Stimulated activated CD8-positive, alpha-beta memory T cell treated with anti-CD3 and anti-CD28 coated beads, Interleukin-2, amount 100 ng/mL, for 1 hour (primary cell): ENCODE measurements around the gene CNTNAP5.

Experiments
- DNase-seq, 2 donors: peaks; one replicate each; pipeline ENCODE4 v3.0.0-alpha.2; 2020; ENCODE audit warnings: low read depth in 2 of 2

Gene CNTNAP5

DNA sequence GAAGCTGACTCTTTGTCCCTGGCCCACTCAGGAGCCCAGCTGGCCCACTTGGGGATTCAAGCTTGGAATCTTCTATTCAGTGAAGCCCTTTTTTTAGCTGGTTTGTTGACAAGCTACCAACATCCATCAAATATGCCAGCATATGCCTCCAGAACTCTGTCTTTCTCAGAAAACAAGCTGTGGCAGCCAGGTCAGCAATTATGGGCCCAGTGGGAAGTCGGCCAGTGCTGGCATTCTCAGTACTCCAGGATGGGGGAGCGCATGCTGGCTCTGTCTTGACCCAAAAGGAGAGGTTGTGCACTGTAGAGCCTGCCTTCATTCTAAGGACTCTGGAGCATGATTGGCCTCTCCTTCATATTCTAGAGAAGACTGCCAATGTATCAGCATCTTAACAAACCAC, 401.5 kb downstream of the CNTNAP5 start:
- DNase-seq = no peak

DNA sequence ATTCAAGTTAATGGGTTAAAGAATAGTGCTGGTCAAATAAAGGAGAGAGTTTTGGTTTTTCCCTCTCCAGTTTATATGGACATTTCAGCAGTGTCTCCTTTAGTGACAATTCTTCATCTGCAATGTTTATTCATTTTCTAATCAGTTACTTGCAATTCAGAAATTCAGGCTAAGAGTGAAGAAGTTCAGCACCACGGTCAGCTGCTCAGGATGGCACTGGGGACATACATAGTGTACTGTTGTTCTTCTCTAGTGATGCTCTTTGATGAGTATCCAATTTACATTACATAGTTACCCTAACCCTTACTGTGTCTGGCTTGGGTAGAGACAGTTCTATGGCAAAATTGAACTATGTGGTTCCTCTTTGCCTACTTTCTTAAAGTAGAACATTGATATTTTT, 412.7 kb downstream of the CNTNAP5 start:
- DNase-seq = no peak

DNA sequence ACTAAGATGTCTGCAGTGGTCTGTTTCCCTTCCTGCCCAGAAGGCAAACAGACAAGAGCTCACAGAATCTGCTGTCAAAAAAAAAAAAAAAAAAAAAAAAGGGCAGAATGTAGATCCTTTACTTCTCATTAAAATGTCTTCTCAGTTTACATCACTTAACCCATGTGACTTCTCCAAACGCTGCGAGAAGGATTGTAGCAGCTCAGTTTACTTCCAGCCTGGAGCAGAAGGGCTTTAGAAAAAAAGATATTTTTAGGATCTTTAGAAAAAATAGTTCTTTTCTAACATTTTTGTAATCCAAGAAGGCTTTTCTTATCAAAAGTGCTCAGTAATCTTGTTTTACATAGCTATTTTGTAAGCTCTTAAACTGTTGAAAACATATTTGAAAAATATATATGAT, 425.4 kb downstream of the CNTNAP5 start:
- no peak for DNase-seq

DNA sequence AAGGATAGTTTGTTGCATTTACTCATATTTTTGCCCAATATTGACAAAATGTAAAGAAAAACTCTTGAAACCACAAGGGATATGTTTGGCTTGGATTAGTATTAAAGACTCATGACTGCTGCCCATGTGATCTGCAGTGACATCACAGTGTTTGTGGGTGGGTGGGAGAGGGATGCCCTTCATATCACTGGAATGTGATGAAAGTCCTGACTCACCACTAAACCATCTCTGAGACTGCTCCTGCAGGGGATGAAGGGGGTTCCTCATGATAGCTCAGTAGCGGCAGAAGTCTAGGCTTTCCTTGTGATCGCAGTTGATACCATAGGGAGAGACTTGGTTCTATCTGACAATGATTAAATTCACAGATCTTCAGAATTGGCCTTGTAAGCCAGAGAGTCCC, 451.2 kb downstream of the CNTNAP5 start:
- no peak for DNase-seq

DNA sequence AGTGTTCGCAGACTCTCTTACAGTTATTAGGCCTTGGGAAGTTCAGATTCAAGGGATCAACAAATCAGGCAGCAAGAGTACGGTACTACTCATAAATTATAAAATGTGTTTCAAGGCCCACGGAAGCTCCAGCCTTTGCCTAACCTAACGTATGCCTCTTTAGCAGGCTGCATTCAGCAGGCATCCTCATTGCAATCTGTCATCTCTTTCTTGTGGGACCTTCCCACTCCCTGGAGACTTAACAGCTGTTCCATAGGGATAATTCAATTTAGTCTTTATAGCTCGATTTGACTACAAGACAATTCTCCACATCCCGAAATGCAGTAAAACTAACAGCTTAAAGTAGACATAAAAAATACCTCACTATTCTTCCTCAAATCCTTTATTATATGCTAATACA, 453.7 kb downstream of the CNTNAP5 start:
- no peak for DNase-seq

DNA sequence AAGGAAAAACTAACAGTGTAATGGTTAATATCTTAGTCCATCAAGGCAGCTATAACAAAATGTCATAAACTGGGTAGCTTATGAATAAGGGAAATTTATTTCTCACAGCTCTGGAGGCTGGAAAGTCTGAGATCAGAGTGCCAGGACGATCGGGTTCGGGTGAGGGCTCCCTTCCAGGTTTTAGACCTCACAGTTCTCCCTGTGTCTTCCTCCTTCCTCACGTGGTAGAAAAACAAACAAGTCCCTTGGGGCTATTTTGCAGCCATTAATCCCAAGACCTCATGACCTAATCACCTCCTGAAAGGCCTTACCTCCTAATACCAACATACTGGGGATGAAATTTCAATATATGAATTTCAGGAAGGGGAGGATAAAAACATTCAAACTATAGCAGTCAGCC, 455.9 kb downstream of the CNTNAP5 start:
- DNase-seq = no peak

DNA sequence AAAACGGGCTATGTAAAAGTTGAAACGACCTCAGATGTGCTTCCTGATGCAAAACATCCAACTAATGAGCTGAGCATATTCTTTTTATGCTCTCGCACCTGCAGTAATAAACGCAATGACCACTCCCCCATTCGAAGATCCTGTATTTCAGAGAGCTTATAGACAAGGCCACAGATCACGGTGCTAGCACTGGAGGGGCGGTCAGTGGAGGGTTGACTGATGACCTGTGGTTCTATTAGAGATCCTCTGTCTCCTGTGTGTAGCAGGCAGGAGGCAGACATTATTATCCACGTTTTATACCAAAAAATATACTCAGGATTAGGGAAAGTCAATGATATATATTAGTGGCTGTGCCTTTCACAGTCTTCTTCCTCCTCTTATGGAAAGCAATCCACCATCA, 457.0 kb downstream of the CNTNAP5 start:
- DNase-seq = no peak

DNA sequence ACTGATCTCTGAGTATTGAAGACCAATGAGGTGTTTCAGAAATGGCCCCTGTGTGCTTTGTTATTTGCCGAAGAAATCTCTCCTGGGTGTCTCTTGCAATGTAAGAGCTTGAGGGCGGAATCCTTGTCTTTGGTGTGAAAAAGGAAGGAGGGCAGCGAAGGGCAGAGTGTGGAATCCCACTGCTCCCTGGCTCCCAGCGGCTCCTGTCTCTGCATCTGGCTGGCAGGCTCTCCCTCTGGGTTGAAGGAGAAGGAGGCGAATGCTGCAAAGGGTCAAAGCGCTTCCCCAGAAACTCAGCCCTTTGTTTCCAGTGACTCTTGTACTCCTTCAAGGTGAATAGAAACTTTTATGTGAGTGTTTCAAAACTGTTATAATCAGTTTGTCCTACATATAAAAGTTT, 457.5 kb downstream of the CNTNAP5 start:
- DNase-seq = no peak

DNA sequence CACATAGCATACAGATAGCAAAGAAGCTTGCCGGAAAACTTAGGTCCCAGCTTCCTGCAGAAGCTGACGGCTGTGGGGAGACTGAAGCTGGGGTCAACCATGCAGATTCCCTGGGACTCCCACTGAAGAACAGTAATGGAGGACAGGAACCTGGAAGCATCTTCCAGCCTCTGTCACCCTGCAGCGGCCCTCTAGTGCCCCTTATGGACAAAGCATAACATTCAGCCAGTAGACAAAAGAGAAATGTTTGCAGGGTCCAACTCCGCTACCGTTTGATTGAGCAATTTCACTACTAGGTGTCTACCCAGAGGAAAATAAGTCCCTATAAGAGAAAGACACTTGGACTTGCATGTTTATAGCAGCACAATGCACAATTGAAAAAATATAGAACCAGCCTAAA, 460.6 kb downstream of the CNTNAP5 start:
- no peak for DNase-seq

DNA sequence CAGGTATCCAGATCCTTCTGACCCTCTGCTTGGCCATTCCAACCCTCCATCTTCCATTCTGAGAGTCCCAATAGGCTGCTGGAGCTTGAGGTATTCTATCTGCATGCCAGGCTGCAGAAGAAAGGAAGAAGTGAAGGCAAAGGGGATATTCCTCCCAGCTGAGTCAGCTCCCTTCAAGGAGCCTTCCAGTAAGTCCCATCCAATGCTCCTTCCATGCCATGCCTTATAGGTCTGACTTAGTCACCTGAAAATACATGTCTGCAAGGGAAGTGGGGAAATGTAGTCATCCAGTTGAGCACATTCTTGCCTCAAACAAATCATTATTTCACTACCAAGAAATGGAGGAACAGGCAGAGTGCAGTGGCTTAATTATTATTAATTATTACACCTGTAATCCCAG, 464.6 kb downstream of the CNTNAP5 start:
- DNase-seq = no peak

DNA sequence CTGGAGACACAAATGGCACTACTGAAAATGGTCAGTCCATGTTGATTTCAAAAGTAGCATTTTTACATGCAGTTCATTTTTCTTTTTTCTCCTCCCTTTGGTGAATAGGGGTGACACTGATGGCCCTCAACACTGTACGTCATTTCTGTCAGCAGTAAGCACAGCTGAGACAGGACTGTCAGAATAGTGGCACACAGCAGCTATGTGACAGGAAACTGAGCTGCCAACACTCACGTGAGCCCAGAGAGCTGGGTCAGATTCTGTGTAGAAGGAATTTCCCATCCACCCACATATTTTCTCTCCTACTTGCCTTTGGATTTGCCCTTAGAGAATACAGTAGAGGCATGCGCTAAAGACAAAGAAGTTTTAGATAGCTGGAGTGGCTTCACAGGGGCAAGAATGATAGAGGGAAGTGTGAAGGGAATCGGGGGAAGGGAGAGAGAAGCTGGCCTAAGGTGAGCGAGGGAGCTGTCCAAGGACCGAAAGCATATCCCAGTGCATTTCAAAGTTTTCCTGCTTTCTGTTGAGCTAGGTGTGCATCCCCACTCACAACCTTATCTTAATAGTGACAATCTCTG, 476.6 kb downstream of the CNTNAP5 start:
- DNase-seq = no peak

DNA sequence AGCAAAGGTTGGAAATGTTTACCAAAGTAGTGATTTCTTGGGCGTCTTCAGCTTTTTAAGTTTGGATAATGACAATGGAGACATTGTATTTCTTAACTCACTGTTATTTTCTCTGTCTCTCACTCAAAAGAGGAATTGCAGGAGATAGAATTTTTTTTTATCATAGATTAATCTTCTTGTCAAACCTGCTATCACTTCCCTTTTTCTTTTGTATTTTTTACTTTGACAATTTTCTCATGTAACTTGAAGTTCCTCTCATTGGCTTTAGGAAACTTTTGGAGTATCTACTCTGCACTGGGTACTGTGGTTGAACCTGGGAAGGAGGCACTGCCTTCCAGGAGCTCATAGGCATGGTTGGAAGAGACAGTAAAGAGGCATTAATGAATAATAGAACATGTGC, 489.1 kb downstream of the CNTNAP5 start:
- DNase-seq = no peak

DNA sequence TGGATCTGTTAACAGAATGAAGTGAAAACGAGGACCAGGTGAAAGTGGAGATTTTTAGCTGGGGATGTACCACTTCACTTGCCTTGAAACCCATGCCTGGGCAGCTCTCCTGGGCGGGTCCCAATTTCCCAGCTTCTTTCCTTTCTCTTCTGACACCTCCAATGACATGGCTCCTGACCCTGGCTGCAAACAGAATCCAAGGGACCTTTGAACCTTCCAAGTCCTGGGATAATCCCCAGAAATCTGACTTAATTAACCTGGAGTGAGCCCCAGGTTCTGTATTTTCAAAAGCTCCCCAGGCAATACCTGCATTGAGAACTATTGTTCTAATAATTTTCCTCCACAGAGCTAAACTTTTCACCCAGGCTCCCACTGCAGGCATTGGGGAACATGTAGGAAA, 495.9 kb downstream of the CNTNAP5 start:
- DNase-seq = no peak

DNA sequence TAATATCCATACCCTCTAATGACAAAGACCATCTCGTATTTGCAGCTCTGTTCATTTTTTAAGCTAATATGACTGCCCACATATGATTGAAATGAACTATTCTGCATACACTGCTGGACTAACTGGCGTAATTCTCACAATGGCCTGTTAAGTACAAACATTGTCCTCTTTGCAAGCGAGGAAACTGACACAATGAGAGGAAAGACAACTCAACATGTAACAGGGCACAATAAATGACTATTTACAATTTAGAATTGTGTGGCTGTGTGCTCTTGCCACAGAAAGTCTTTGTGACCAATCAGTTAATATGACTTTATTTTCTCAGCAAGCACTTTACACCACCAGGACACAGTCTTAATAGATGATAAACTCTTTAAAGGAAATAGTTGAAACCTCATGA, 498.0 kb downstream of the CNTNAP5 start:
- no peak for DNase-seq

DNA sequence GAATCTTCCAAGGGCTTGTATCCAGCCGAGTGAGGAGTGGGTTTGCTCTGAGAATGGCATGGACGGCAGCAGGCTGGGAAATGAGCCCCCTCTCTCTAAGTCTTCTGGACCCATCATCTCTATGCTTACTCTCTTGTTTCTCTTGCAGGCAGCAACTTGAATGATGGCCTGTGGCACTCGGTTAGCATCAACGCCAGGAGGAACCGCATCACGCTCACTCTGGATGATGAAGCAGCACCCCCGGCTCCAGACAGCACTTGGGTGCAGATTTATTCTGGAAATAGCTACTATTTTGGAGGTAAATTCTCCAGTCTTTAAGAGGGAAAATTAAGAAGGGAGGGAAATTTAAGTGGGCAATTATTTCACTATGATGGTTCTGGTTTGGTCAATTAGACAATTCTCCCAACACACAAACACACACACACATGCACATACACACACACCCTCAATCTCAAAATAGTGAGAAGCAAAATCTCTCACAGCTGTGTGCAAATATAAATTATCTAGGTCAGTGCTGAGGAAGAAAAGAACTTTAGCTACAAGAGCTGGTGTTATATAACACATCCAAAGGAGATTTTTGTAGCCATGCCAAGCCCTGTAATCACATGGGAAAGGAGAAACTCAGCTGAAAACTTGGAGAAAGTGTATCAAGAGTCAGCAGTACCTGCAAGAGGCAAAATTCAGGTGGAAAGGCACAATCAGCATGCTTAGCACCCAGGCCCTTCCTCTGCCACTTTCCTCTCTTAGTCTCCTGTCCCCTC, 499.2 kb downstream of the CNTNAP5 start:
- no peak for DNase-seq

DNA sequence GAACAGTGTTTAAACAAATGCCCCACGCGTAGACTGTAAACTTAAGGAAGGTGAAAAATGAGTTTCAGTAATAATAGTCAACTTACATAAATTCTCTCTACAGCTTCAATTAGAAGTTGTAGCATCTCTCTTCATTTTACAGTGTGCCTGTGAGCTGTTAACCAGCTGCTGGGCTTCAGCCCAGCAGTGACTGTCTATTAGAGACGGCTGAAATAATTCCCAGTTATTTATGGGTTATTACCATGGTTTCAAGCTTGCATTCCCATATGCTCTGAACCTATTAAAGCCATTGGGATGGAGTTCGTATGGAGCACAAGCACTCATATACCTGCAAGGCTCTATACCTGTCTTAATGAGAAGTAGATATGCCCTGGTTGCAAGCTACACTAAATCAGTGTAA, 501.1 kb downstream of the CNTNAP5 start:
- no peak for DNase-seq

DNA sequence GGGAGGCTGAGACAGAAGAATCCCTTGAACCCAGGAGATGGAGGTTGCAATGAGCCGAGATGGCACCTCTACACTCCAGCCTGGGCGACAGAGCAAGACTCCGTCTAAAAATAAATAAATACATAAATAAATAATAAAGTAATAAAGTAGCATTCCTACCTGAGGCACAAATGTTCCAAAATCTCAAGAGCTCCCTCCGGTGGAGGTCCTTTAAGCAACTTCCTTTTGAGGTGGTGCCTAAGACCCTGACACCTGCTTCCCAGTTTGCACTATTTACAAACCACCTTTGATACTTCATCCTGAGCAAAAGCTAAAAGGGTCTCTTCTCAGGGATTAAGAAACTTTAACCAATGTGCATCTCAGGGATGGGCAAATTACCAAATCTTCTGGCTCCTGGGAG, 505.1 kb downstream of the CNTNAP5 start:
- no peak for DNase-seq

DNA sequence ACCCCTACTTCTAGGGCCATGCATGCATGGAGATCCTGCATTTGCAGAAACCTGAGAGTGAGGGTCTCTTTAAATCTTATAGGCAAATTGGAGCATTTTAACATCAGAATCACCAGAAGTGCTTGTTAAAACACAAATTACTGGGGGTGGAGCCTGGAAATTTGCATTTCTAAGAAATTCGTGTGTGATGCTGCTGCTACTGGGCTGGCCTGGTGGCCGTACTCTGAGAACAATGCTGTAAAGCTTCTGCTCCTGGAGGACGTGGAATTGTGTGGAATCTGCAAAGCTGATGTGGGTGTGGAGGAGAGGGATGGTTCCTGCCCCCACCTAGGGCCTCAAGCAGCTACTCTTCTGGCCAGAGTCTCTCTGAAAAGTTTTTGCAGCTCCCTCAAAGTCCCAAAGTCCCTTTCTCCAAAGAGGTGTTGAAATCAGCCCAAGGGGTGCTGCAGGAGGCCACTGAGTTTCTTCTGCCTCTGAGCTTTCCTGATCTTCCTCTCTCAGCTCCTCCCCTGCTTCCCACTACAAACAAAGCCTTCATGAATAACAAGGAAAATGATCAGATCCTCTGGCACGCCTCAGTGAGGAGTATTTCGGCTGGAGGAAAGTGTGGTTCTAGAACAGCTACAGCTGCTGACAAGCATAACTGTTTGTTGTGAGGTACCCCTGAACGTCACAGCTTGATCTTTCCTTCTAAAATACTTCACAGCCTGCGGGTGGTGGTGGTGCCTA, 508.3 kb downstream of the CNTNAP5 start:
- no peak for DNase-seq

DNA sequence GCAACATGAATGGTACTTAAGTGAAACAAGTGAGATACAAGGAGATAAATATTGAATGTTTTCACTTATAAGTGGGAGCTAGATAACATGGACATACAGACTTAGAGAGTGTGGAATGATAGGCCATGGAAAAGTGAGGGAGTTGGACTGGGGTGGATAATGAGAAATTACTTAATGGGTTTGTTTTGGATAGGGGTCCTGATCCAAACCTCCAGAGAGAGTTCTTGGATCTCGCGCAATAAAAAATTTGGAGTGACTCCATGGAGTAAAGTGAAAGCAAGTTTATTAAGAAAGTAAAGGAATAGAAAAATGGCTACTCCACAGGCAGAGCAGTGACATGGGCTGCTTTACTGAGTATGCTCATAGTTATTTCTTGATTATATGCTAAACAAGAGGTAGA, 508.9 kb downstream of the CNTNAP5 start:
- no peak for DNase-seq

DNA sequence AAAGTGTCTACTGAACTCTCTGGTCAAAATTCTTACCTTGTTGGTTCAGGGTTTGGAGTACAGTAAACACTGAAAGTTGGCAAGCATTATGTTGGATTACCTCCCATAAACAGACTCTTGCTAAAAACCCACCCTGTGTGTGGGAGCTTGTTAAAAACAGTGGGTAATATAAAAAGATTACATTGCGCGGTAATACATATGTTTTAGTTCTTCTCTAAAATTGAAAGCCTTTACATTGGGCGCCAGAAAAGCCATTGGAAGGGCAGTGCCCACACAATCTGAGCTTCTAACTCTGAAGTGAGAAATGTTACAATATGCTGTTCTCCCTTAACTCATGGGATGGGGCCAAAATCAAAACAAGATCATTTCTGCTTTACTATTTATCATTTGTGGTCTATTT, 510.7 kb downstream of the CNTNAP5 start:
- no peak for DNase-seq

DNA sequence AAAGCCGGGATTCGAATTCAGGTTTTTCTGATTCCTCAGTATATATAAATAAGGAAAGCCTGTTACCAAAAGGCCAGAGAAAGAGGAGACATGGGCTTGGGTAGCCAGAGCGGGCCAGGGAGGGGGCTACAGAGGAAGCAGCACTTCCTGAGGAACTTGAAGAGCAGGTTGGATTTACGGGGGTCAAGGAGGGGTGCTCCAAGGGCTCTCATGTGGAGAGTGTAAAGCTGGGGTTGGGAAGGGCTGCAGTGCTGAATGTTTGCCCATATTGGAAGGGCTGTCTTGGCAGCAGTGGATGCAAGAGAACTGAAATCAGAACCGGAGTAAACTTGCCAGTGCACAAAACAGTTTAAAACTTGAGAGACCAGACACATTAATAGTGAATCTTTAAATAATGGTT, 511.5 kb downstream of the CNTNAP5 start:
- DNase-seq = no peak

DNA sequence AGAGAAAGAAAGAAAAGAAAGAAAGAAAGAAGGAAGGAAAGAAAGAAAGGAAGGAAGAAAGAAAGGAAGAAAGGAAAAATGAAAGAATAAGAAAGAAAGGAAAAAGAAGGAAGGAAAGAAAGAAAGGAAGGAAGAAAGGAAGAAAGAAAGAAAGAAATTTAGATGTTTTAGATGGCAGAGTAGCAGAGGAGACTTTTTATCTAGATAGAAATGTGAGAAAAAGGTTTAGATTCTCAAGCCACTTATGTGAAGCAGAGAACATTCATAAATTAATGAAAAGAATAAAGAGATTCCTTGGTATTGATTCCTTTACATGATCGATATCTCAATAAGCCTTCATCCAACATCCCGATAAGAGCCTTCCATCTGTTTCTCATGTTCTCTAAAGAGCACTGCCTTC, 513.5 kb downstream of the CNTNAP5 start:
- DNase-seq = no peak

DNA sequence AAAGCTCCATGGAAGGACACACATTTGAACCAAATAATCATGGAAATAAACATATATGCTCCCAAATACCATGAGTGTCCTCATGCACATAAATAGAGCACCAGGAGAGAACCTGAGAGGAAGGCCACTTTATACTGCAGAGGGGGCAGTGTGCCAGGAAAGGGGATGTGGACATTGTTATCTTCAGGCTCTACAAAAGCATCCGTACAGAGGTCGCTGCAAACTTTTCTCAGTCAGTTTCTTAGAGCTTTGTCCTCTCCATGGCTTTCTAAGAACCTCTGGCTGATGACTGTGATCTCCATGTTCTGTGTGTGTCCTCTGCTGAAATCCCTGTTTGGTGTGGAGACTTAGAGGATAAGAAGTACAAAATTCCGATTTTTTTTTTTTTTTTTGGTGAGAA, 515.7 kb downstream of the CNTNAP5 start:
- no peak for DNase-seq
